ENCODE results near the gene TMEM81.

DNA sequence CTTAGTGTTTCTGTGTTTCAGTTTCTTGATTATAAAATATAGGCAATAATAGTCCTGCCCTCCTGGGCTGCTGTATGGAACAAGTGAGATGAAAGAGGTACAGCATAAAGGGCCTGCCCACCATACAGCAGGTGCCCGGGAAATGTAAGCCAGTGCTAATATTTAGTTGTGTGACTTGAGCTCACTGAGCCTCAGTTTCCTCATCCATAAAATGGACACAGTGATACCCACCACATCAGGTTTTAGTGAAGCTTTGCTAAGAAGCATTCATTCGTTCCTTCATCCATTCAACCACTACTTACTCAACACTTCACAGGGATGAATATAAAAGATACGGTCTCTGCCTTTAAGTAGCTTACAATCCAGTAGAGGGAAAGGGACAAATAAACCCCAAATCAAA, 21.4 kb downstream of the TMEM81 start:
- TF ChIP-seq CTCF (IDR thresholded peaks at IDR 0.05; ENCODE audit: low read depth, low read length), result no peak
- TF ChIP-seq EZH2phosphoT487 (IDR thresholded peaks at IDR 0.05; ENCODE audit: low read depth), result no peak

Measured in OCI-LY3 (cell line).